Liver (tissue), 9 donors: ENCODE results near the gene IL17REL. TPM values are rescaled to one million over a fixed set of nuclear protein-coding genes. Genes with fewer than 3 reads are reported as not detected.
A peak's percentile ranks its signal among the peaks of the same experiment; 100 is the strongest.

Experiments
- DNase-seq: peaks from one replicate; pipeline ENCODE4 v3.0.0-alpha.2; 2017; ENCODE audit warnings: low spot score
- H3K27ac ChIP-seq, 2 donors: one replicate each; pipeline ENCODE4 v1.7.0; 2013; ENCODE audit warnings: inconsistent platforms in 2 of 2, low read length in 2 of 2, control low read depth in 1 of 2, low read depth in 1 of 2, mild to moderate bottlenecking in 1 of 2
- H3K27me3 ChIP-seq, 4 donors: one replicate each; pipeline versions ENCODE4 v1.6.1 to v1.7.0; 2013; ENCODE audit warnings: low read length in 3 of 4, inconsistent platforms in 1 of 4, mild to moderate bottlenecking in 1 of 4, moderate library complexity in 1 of 4; ENCODE audit not compliant: control insufficient read depth in 4 of 4, insufficient read depth in 4 of 4
- H3K36me3 ChIP-seq, 4 donors: one replicate each; pipeline versions ENCODE4 v1.6.1 to v1.7.0; 2013; ENCODE audit warnings: low read length in 3 of 4, mild to moderate bottlenecking in 3 of 4, low read depth in 1 of 4, moderate library complexity in 1 of 4; ENCODE audit not compliant: control insufficient read depth in 4 of 4, insufficient read depth in 3 of 4
- H3K4me1 ChIP-seq, 4 donors: one replicate each; pipeline versions ENCODE4 v1.6.1 to v1.7.0; 2013; ENCODE audit warnings: low read length in 3 of 4, mild to moderate bottlenecking in 3 of 4, moderate library complexity in 1 of 4; ENCODE audit not compliant: control insufficient read depth in 4 of 4, insufficient read depth in 4 of 4
- H3K4me3 ChIP-seq, 3 donors: one replicate each; pipeline versions ENCODE4 v1.6.1 to v1.7.0; 2013; ENCODE audit warnings: low read length in 3 of 3, control low read depth in 1 of 3, low read depth in 1 of 3, mild to moderate bottlenecking in 1 of 3
- H3K9ac ChIP-seq, 2 donors: one replicate each; pipeline ENCODE4 v1.7.0; 2013; ENCODE audit warnings: low read length in 2 of 2, mild to moderate bottlenecking in 2 of 2, moderate library complexity in 2 of 2, control low read depth in 1 of 2, low read depth in 1 of 2
- H3K9me3 ChIP-seq, 4 donors: one replicate each; pipeline versions ENCODE4 v1.6.1 to v1.7.0; 2013; ENCODE audit warnings: low read length in 3 of 4; ENCODE audit not compliant: control insufficient read depth in 4 of 4
- ATF3 ChIP-seq: IDR thresholded peaks from 2 replicates; pipeline ENCODE4 v1.6.1; 2016; ENCODE audit warnings: antibody characterized with exemption
- FOXA2 ChIP-seq: IDR thresholded peaks from 2 replicates; pipeline ENCODE4 v1.6.1; 2016; ENCODE audit warnings: antibody characterized with exemption
- GABPA ChIP-seq, 2 donors: IDR thresholded peaks in 1 of 2; conservative IDR thresholded peaks in 1 of 2; 2 replicates each; pipeline ENCODE4 v1.6.1; 2016; ENCODE audit warnings: antibody characterized with exemption in 2 of 2, mild to moderate bottlenecking in 1 of 2, moderate library complexity in 1 of 2
- JUND ChIP-seq, 2 donors: IDR thresholded peaks; 2 replicates each; pipeline ENCODE4 v1.6.1; 2016; ENCODE audit warnings: antibody characterized with exemption in 2 of 2
- MAX ChIP-seq: IDR thresholded peaks from 2 replicates; pipeline ENCODE4 v1.6.1; 2016; ENCODE audit warnings: antibody characterized with exemption
- NR2F2 ChIP-seq: IDR thresholded peaks from 2 replicates; pipeline ENCODE4 v1.6.1; 2016; ENCODE audit warnings: antibody characterized with exemption
- RAD21 ChIP-seq, 2 donors: IDR thresholded peaks; 2 replicates each; pipeline ENCODE4 v1.6.1; 2016; ENCODE audit warnings: antibody characterized with exemption in 2 of 2, mild to moderate bottlenecking in 2 of 2
- TAF1 ChIP-seq: conservative IDR thresholded peaks from 2 replicates; pipeline ENCODE4 v1.6.1; 2016; ENCODE audit warnings: antibody characterized with exemption, mild to moderate bottlenecking
- YY1 ChIP-seq: IDR thresholded peaks from 2 replicates; pipeline ENCODE4 v1.6.1; 2016; ENCODE audit warnings: antibody characterized with exemption, mild to moderate bottlenecking
- WGBS: extraction: QIAGEN DNeasy Blood & Tissue Kit; methylation state at CpG from one replicate; pipeline ENCODE4 v1.1.7; 2013; 5-methylcytosine and 5-hydroxymethylcytosine counted together
- polyA plus RNA-seq, 2 donors: library from polyadenylated mRNA; stranded (reverse) in 1 of 2; unstranded in 1 of 2; fragments of 200-250 nt in 1 of 2; fragments of >200 nt in 1 of 2; fragmentation: Nextera tagmentation in 1 of 2; extraction: Ambion mirVana in 1 of 2; gene quantifications; one replicate each; pipeline versions ENCODE4 v1.2.1 to v1.2.3, GENCODE V29; 2013 to 2015
- total RNA-seq, 2 donors: library from RNA; depleted of rRNA; stranded (reverse); fragments of >200 nt; gene quantifications; one replicate each; pipeline ENCODE4 v1.2.3, GENCODE V29; 2014
- TF ChIP-seq, protein P1 (sequence below): fragments of 150-350 bp; IDR thresholded peaks from 2 replicates; pipeline ENCODE4 v1.5.1; 2017; ENCODE audit warnings: improper control_type of control experiment, low read depth, low read length; ENCODE audit not compliant: missing input control
- TF ChIP-seq, protein P2 (sequence below): IDR thresholded peaks from 2 replicates; pipeline ENCODE4 v1.6.1; 2016; ENCODE audit warnings: antibody characterized with exemption, mild to moderate bottlenecking
- donor health status: healthy.
- donor health status: healthy.
- donor health status: healthy.
- donor health status: healthy.
- donor health status: healthy.

IL17REL gene
- total and polyA plus RNA-seq, 4 donors, result under 0.01 TPM; not detected in 3

- no peak for DNase-seq
- no peaks in the 10 kb centered on the region for H3K27me3 ChIP-seq
- H3K36me3 ChIP-seq, result no peaks in the 10 kb centered on the region
- 91% methylated on average over 21 of the region's 21 CpGs for WGBS
- peaks cover 0 to 7% (median 2%) of the 10 kb centered on the region in 4 donors for H3K9me3 ChIP-seq
- no peak overlapping the region for H3K27ac ChIP-seq
- no peak overlapping the region for H3K9ac ChIP-seq
- peaks cover 0 to 6% (median 3%) of the 10 kb centered on the region in 4 donors for H3K4me1 ChIP-seq
- no peak overlapping the region for H3K4me3 ChIP-seq
- TF ChIP-seq TAF1, result no peak
These were observed 18.1 kb downstream of the IL17REL start for GRCh38 chr22:49994361-49995040.

DNA sequence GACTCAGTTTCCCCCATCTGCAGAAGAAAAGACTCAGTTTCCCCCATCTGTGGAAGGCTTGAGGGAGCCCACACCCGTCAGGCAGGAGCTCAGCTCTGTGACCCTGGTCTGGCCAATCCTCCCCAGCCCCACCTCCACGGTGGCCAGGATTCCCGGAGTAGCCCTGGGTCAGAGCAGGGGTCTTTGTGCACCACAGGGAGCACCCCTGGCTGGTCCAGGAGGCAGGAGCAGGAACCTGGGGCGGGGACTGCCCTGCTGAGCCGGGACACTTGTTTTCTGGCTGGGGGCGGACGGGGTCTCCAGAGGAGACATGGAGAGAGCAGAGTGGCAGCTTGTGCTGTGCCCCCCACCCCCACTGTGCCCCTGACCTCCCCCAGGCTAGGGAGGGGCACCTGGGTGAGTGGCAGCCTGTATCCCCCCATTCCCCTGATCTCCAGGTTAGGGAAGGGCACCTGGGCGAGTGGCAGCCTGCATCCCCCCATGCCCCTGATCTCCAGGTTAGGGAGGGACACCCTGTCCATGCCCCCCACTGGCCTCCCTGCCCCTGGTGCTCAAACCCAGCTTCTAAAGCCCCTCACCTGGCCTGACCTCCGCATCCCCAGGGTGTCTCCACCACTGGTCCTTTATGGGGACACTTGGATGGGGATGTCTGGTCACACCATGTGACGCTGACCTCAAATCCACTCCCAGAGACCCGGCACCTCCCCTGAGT, 18.8 kb downstream of the IL17REL start:
- no peak for DNase-seq
- no peak for TF ChIP-seq JUND (IDR thresholded peaks at IDR 0.05)
- Histone ChIP-seq H3K36me3 (no peaks in the 10 kb centered on the region), H3K27me3 (no peaks in the 10 kb centered on the region), H3K9me3 (peaks cover 0 to 7% (median 2%) of the 10 kb centered on the region in 4 donors), H3K4me3 (no peak overlapping the region), H3K27ac (no peak overlapping the region), H3K4me1 (peaks cover 0 to 6% (median 1%) of the 10 kb centered on the region in 4 donors), H3K9ac (no peak overlapping the region)
- WGBS, result 78% methylated on average over 11 of the region's 11 CpGs

- DNase-seq, result no peak
- Histone ChIP-seq H3K4me1 (peaks cover 0 to 6% (median 1%) of the 10 kb centered on the region in 4 donors), H3K9me3 (peaks cover 0 to 7% (median 2%) of the 10 kb centered on the region in 4 donors), H3K27me3 (no peaks in the 10 kb centered on the region), H3K9ac (no peak overlapping the region), H3K27ac (no peak overlapping the region), H3K36me3 (no peaks in the 10 kb centered on the region), H3K4me3 (no peak overlapping the region)
- WGBS, result 31% methylated on average over 23 of the region's 23 CpGs
- TF ChIP-seq GABPA (IDR thresholded peaks at IDR 0.05 in 1 of 2, conservative IDR thresholded peaks at IDR 0.05 in 1 of 2), result no peak
- TF ChIP-seq ATF3, result no peak
- TF ChIP-seq, protein P1, sequence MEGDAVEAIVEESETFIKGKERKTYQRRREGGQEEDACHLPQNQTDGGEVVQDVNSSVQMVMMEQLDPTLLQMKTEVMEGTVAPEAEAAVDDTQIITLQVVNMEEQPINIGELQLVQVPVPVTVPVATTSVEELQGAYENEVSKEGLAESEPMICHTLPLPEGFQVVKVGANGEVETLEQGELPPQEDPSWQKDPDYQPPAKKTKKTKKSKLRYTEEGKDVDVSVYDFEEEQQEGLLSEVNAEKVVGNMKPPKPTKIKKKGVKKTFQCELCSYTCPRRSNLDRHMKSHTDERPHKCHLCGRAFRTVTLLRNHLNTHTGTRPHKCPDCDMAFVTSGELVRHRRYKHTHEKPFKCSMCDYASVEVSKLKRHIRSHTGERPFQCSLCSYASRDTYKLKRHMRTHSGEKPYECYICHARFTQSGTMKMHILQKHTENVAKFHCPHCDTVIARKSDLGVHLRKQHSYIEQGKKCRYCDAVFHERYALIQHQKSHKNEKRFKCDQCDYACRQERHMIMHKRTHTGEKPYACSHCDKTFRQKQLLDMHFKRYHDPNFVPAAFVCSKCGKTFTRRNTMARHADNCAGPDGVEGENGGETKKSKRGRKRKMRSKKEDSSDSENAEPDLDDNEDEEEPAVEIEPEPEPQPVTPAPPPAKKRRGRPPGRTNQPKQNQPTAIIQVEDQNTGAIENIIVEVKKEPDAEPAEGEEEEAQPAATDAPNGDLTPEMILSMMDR, result peak; percentile 75
- no peak for TF ChIP-seq FOXA2
- TF ChIP-seq RAD21 (IDR thresholded peaks at IDR 0.05), result peak in 1 of 2 donors; percentile 88
- TF ChIP-seq YY1, result no peak
- no peak for TF ChIP-seq NR2F2
- TF ChIP-seq, protein P2, sequence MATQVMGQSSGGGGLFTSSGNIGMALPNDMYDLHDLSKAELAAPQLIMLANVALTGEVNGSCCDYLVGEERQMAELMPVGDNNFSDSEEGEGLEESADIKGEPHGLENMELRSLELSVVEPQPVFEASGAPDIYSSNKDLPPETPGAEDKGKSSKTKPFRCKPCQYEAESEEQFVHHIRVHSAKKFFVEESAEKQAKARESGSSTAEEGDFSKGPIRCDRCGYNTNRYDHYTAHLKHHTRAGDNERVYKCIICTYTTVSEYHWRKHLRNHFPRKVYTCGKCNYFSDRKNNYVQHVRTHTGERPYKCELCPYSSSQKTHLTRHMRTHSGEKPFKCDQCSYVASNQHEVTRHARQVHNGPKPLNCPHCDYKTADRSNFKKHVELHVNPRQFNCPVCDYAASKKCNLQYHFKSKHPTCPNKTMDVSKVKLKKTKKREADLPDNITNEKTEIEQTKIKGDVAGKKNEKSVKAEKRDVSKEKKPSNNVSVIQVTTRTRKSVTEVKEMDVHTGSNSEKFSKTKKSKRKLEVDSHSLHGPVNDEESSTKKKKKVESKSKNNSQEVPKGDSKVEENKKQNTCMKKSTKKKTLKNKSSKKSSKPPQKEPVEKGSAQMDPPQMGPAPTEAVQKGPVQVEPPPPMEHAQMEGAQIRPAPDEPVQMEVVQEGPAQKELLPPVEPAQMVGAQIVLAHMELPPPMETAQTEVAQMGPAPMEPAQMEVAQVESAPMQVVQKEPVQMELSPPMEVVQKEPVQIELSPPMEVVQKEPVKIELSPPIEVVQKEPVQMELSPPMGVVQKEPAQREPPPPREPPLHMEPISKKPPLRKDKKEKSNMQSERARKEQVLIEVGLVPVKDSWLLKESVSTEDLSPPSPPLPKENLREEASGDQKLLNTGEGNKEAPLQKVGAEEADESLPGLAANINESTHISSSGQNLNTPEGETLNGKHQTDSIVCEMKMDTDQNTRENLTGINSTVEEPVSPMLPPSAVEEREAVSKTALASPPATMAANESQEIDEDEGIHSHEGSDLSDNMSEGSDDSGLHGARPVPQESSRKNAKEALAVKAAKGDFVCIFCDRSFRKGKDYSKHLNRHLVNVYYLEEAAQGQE, result no peak
- TF ChIP-seq MAX, result no peak
These were observed 19.5 kb downstream of the IL17REL start for GRCh38 chr22:49992921-49993648.
